ENCODE measurements around the gene PTPN4.

PTPN4 gene

DNA sequence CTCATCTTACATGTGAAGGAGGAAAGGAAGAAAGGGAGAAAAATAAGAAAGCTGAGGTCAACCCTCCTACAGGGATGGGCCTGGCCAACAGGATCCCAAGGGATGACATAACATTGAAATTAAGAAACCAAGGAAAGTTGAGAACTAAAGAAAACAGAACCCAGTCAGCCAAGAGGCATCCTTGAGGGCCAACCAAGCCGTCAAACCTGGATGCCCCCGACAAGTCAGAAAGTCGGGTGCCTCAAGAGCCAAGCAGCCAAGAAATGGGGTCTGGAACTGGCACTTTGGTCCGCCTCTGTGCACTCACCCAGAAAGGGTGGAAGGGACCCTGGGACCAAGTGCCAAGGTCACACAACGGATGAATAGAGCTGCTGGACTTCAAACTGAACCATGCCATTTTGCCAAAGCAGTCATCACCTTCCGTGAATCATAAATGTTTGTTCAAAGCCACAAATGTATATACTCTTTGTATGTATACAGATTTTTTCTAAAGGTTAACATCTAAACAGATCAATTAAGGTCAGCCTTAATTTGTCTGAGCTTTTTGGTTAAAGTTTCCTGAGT, 27.0 kb upstream of the PTPN4 start:
- no peak for DNase-seq

DNA sequence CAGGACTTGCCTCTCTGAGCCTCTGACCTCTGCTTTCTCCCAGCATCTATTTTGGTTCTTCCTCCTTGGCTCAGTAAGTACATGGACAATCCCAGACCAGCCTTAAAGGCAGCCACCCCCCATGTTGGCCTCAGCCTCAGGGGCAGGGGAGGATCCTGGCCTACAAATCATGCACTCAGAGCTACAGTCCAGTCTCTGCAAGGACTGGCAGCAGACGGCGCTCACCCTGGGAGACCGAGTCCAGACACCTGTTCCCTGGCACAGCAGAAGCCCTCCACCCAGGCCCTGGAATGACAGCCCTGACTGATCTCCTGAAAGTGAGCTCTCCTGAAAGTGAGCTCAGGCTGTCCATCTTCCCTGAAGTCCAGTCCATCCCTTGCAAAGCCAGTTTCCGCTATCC, 25.7 kb upstream of the PTPN4 start:
- DNase-seq = no peak

- DNase-seq = no peak
Observed at GRCh38 chr2:119735565-119735964, 24.2 kb upstream of the PTPN4 start.

DNA sequence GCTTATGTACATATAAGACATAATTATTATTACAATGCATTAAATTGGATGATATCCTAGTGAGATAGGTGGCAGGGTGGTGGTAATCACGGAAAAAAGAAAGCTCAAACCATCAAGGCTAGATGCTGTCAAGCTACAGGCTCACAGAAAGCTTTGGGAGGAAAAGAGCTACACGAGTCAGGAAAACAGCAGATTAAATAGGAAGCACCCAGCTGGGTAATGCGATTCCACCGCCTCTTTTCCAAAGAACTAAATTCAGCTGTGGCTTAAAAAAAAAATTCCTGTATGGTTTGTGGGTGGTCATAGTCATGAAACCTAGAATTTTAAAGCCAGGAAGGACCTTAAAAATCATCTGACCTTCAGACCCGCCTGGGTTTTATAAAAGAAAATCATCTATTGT, 23.7 kb upstream of the PTPN4 start:
- DNase-seq = no peak

- no peak for DNase-seq
Observed at GRCh38 chr2:119739580-119740255, 20.0 kb upstream of the PTPN4 start.

GRCh38 chr2:119741001-119741400, 18.7 kb upstream of the PTPN4 start:
- no peak for DNase-seq

DNA sequence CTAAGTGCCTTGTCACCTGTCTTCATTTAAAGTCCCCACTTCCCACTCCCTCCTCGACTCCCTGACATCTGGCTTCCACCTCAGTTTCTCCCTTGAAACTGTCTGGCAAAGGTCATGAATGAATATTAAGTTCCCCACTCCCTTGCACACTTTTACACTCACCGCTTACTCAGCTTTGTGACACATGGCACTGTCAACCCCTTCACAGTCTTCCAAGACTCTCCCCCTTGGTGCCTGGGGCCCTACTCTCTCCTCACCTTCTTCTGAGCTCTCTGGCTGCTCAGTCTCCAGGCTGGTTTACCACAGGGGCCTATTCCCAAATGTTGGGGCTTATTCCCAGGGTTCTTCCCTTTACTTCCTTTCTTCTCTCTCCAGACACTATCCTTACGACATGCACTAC, 17.9 kb upstream of the PTPN4 start:
- no peak for DNase-seq

- DNase-seq = no peak
Observed at GRCh38 chr2:119744335-119744939, 15.3 kb upstream of the PTPN4 start.

DNA sequence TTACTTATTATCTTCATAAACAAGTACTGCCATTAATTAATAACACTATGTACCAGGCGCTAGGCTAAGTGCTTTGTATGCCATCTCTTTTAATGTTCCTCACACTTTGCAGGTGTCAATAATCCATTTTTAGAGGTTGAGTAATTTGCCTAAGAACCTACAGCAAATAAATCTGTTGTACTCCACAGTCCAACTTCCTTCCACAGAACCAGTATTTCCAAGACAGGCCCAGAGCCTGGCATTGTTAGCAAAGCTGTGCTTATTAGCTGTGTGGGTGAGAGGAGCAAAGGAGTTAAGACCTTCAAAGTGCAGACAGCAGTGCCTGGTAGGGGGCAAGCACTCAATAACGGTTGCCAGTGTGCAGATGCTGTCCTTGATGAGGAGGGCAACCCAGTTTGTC, 14.2 kb upstream of the PTPN4 start:
- no peak for DNase-seq

DNA sequence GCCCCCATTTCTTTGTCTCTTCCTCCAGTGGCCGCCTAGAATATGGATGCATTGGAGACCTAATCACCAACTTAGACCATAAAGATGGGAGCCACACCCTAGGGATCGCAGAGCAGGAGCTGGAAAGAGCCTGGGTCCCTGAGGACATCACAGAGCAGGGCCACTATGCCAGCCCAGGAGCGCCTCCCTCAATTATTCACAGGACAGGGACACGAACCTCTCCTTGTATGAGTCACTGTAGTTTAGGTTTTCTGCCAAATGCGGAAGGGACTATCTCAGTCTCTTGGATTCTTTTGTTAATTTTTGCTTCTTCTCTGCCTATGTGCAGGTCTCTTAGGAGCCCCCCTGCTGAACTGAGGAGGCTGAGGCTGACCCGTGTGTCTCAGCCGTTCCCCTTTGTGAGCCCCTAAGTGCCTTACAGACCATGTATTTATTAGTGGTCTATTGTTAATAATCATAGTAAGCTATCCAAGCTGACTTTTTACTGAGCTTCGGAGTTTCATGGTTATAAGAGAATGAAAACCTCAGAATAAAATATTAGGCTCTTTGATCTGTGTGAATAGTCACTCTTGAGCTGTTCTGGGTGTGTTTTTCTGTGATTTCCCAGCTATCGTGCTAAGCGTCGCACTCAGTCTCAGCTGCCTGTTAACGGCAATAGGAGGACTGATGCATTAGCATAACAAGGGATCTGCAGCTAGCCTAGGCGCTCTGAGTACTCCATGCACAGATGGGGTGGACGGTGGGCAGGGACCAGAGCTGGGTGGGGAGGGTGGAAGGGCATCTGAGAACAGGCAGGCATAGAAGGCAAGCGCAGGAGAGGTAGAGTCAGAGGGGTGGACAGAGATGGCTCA, 12.7 kb upstream of the PTPN4 start:
- DNase-seq = no peak

- DNase-seq = no peak
Observed at GRCh38 chr2:119748135-119748534, 11.6 kb upstream of the PTPN4 start.

GRCh38 chr2:119749477-119750012, 10.2 kb upstream of the PTPN4 start:
- DNase-seq = no peak

DNA sequence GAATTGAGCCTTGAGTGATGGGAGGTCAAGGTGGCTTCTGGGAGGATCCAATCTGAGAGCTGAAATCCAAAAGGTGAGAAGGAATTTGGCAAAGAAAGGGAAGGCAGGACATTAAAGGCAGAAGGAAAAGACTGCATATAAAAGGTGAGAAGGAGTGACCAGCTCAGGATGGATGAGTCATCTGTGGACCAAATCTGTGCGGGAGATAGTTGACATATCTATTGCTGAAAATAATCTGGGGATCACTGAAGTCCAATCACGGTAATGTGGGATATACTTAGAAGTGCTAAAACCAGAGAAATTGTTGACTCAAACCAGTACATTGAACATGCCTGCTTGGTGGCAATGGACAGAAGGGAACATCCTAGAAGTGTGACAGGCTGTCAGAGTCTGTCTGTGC, 8.0 kb upstream of the PTPN4 start:
- no peak for DNase-seq

- no peak for DNase-seq
Observed at GRCh38 chr2:119753041-119753929, 6.4 kb upstream of the PTPN4 start.

GRCh38 chr2:119753930-119754321, 5.8 kb upstream of the PTPN4 start:
- no peak for DNase-seq

DNA sequence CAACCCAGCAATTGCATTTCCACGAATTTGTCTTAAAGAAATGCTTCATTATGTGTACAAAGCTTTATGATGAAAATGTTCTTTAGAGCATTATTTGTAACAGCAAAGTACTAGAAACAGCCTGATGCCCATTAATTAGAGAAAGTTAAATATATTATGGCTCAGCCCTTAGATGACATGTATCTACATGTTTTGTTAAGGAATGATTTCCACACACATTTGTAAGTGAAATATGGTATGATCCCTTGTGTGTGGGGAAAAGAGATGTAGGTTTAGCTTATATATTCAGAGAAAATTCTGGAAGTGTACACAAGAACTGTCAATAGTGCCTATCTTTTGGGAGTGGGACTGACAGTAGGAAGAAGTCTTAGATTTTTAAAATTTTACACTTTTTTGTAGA, 3.8 kb upstream of the PTPN4 start:
- DNase-seq = no peak

- no peak for DNase-seq
Observed at GRCh38 chr2:119756837-119757236, 2.9 kb upstream of the PTPN4 start.

GRCh38 chr2:119758881-119759450, 756 bp upstream of the PTPN4 start:
- no peak for DNase-seq

- no peak for DNase-seq
Observed at GRCh38 chr2:119760237-119760955, 674 bp downstream of the PTPN4 start.

GRCh38 chr2:119760956-119761275, 1.2 kb downstream of the PTPN4 start:
- DNase-seq = no peak

DNA sequence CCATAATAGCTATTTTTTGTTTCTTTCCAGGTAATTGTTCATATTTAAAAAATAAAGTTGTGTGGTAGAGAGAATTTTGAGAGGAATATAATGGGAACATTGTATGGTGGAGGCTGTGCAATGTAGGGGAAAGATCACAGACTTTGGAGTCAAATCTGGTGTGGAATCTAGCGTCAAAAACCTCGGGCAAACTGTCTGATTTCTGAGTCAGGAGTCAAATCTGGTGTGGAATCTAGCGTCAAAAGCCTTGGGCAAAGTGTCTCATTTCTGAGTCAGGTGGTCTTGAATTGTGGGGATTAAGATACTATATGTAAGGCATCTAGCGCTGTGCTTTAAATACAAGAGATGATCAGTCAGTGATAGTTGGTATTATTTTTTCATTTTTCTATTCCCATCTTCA, 5.1 kb downstream of the PTPN4 start:
- no peak for DNase-seq
